ENCODE data around the gene SDK1.

Gene SDK1

DNA sequence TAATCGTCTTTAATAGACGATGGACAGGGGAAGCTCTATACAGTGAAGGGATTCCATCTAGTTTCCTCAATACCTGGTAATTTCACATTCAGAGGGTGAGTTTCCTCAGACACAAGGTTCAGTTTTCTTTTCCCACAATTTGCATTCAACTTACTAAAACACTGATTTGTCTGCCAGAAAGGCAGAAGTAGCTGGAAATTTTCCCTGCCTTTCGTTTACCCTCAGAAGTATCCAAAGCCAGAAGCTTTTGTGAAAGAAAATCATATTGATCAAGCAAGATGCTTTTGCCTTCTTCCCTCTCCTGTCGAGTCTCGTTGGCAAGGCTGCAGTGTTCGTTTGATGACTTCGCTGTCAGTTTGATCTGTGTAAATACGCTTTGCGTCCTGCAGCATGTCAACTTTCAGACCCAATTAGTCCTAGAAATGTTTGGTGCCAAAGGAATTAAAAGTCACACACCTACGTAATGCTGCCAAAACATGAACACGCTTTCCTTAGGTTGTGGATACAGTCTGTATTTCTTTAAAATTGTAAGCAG is 749.1 kb downstream of the SDK1 start:
- H3K27me3 ChIP-seq (ENCODE audit: control insufficient read depth, low read length): no peaks in the 10 kb centered on the region
- H3K9me3 ChIP-seq (ENCODE audit: control insufficient read depth, insufficient read depth, low read length): no peaks in the 10 kb centered on the region
- no peaks in the 10 kb centered on the region for H3K79me2 ChIP-seq (ENCODE audit: control insufficient read depth, low read length)
- no peak for TF ChIP-seq EZH2phosphoT487 (IDR thresholded peaks at IDR 0.05; ENCODE audit: borderline replicate concordance, low read length)
- TF ChIP-seq, protein P1, sequence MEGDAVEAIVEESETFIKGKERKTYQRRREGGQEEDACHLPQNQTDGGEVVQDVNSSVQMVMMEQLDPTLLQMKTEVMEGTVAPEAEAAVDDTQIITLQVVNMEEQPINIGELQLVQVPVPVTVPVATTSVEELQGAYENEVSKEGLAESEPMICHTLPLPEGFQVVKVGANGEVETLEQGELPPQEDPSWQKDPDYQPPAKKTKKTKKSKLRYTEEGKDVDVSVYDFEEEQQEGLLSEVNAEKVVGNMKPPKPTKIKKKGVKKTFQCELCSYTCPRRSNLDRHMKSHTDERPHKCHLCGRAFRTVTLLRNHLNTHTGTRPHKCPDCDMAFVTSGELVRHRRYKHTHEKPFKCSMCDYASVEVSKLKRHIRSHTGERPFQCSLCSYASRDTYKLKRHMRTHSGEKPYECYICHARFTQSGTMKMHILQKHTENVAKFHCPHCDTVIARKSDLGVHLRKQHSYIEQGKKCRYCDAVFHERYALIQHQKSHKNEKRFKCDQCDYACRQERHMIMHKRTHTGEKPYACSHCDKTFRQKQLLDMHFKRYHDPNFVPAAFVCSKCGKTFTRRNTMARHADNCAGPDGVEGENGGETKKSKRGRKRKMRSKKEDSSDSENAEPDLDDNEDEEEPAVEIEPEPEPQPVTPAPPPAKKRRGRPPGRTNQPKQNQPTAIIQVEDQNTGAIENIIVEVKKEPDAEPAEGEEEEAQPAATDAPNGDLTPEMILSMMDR (IDR thresholded peaks at IDR 0.05; ENCODE audit: low read depth, low read length, poor library complexity, severe bottlenecking): no peak
- H3K4me2 ChIP-seq (ENCODE audit: low read length): no peak overlapping the region
- H4K20me1 ChIP-seq (ENCODE audit: control insufficient read depth, insufficient read depth, low read depth, low read length): no peaks in the 10 kb centered on the region
- no peak overlapping the region for H3K27ac ChIP-seq (ENCODE audit: low read depth, low read length)
- H3K9me2 ChIP-seq (replicated peaks; ENCODE audit: control insufficient read depth, low read length): no peaks in the 10 kb centered on the region
- no peak overlapping the region for H3K4me3 ChIP-seq (ENCODE audit: low read length)
- H3K36me3 ChIP-seq (ENCODE audit: control insufficient read depth, low read length): no peaks in the 10 kb centered on the region
- H3F3A ChIP-seq (ENCODE audit: control insufficient read depth, insufficient read depth): no peaks in the 10 kb centered on the region
- H3K4me1 ChIP-seq (ENCODE audit: control insufficient read depth, low read length): no peaks in the 10 kb centered on the region

DNA sequence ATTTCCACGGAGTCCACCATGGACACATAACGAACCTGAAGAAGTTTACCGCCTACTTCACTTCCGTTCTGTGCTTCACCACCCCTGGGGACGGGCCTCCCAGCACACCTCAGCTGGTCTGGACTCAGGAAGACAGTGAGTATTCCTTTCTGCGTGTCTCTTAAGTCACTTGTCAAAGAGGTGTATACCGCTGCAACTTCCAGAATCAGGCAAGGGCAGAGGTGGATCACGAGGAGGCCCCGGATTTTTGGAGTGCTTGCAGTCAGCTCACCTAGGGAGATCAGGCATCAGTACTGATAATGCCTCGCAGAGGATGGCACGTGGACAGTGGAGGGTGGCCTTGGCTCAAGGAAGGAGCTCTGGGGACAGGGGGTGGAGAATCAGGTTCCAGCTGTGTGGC is 750.6 kb downstream of the SDK1 start:
- TF ChIP-seq EZH2phosphoT487 (IDR thresholded peaks at IDR 0.05; ENCODE audit: borderline replicate concordance, low read length): no peak
- TF ChIP-seq, protein P1 (IDR thresholded peaks at IDR 0.05; ENCODE audit: low read depth, low read length, poor library complexity, severe bottlenecking): no peak
- Histone ChIP-seq H3K27ac (ENCODE audit: low read depth, low read length) (no peak overlapping the region), H3F3A (ENCODE audit: control insufficient read depth, insufficient read depth) (no peaks in the 10 kb centered on the region), H3K79me2 (ENCODE audit: control insufficient read depth, low read length) (no peaks in the 10 kb centered on the region), H3K4me3 (ENCODE audit: low read length) (no peak overlapping the region), H3K27me3 (ENCODE audit: control insufficient read depth, low read length) (no peaks in the 10 kb centered on the region), H3K9me3 (ENCODE audit: control insufficient read depth, insufficient read depth, low read length) (no peaks in the 10 kb centered on the region), H3K36me3 (ENCODE audit: control insufficient read depth, low read length) (no peaks in the 10 kb centered on the region), H4K20me1 (ENCODE audit: control insufficient read depth, insufficient read depth, low read depth, low read length) (no peaks in the 10 kb centered on the region), H3K9me2 (replicated peaks; ENCODE audit: control insufficient read depth, low read length) (no peaks in the 10 kb centered on the region), H3K4me2 (ENCODE audit: low read length) (no peak overlapping the region), H3K4me1 (ENCODE audit: control insufficient read depth, low read length) (no peaks in the 10 kb centered on the region)

DNA sequence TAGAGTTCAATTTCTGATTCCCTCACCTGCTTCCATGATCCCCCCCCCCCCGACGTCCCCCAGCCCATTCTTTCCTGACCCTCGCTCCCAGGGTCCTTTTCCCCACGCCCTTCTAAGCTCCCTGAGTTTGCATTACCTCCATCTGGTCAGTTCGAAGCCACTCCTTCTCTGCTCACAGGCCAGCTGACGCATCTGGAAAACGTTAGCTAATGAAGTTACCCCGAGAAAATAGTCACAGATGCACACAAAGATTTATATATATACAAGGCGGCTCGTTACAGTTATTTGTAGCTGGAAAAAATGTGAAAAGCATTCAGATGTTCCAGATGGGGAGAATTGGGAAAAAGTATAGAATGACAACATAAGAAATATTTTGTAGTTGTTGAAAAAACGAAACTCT is 751.1 kb downstream of the SDK1 start:
- Histone ChIP-seq H4K20me1 (ENCODE audit: control insufficient read depth, insufficient read depth, low read depth, low read length) (no peaks in the 10 kb centered on the region), H3K9me2 (replicated peaks; ENCODE audit: control insufficient read depth, low read length) (no peaks in the 10 kb centered on the region), H3F3A (ENCODE audit: control insufficient read depth, insufficient read depth) (no peaks in the 10 kb centered on the region), H3K4me2 (ENCODE audit: low read length) (no peak overlapping the region), H3K9me3 (ENCODE audit: control insufficient read depth, insufficient read depth, low read length) (no peaks in the 10 kb centered on the region), H3K27me3 (ENCODE audit: control insufficient read depth, low read length) (no peaks in the 10 kb centered on the region), H3K4me1 (ENCODE audit: control insufficient read depth, low read length) (no peaks in the 10 kb centered on the region), H3K36me3 (ENCODE audit: control insufficient read depth, low read length) (no peaks in the 10 kb centered on the region), H3K4me3 (ENCODE audit: low read length) (no peak overlapping the region), H3K79me2 (ENCODE audit: control insufficient read depth, low read length) (no peaks in the 10 kb centered on the region), H3K27ac (ENCODE audit: low read depth, low read length) (no peak overlapping the region)
- TF ChIP-seq, protein P1 (IDR thresholded peaks at IDR 0.05; ENCODE audit: low read depth, low read length, poor library complexity, severe bottlenecking): no peak
- no peak for TF ChIP-seq EZH2phosphoT487 (IDR thresholded peaks at IDR 0.05; ENCODE audit: borderline replicate concordance, low read length)

All from DOHH2 (cell line).